ELR (cell line): ENCODE results near the gene DAB2.
A peak's percentile ranks its signal among the peaks of the same experiment; 100 is the strongest.

Experiments
- DNase-seq: peaks from one replicate; pipeline ENCODE4 v3.0.0-alpha.2; 2015; ENCODE audit warnings: low read depth

Gene DAB2

DNA sequence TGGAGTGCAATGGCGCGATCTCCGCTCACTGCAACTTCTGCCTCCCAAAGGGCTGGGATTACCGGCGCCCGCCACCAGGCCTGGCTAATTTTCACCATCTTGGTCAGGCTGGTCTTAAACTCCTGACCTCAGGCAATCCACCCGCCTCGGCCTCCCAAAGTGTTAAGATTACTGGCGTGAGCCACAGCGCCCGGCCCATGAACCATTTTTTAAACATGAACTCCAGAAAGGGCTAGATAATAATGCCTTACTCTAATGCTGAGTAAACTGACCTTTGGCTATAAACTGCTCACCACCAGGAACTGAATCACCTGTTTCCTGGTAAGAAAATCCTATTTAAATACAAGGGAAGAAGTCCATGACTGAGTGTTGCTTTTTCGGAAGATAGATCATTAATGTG is 23.2 kb upstream of the DAB2 start:
- DNase-seq, result peak; percentile 45

GRCh38 chr5:39447059-39447458 is 22.3 kb upstream of the DAB2 start:
- DNase-seq, result no peak

GRCh38 chr5:39446231-39446630 is 21.5 kb upstream of the DAB2 start:
- peak; percentile 49 for DNase-seq

- DNase-seq, result no peak
These were observed 19.1 kb upstream of the DAB2 start for GRCh38 chr5:39443911-39444310.

DNA sequence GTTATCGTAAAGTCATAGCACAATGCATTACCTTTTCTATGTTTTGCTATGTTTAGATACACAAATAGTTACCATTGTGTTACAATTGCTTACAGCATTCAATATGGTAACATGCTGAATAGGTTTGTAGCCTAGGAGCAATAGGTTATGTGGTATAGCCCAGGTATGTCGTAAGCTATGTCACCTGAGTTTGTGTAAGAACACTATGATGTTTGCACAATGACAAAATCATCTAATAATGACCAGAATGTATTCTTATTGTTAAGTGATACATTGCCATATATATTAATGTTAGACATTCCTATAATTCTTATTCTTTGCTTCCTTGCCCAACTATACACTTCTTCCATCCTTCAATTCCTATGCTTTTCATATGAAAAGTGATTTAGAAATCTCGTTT is 18.2 kb upstream of the DAB2 start:
- DNase-seq, result no peak

DNA sequence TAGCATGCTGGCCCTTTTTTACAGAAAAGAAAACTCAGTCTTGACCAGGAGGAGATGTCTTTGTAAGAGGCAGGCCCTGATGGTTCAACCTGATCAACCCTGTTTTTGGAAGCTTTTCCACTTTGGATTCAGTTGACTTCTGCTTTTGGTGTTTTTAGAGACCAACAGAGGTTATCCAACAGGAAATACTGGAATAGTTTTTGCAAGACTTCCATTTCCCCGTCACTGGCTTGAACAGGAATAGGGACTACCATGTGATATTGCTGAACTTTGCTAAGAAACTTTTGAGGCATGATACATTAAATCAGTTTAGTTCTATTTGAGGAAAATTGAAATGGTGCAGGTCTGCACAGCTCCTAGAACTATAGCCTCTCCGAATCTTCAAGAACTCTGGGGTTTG is 17.1 kb upstream of the DAB2 start:
- no peak for DNase-seq

DNA sequence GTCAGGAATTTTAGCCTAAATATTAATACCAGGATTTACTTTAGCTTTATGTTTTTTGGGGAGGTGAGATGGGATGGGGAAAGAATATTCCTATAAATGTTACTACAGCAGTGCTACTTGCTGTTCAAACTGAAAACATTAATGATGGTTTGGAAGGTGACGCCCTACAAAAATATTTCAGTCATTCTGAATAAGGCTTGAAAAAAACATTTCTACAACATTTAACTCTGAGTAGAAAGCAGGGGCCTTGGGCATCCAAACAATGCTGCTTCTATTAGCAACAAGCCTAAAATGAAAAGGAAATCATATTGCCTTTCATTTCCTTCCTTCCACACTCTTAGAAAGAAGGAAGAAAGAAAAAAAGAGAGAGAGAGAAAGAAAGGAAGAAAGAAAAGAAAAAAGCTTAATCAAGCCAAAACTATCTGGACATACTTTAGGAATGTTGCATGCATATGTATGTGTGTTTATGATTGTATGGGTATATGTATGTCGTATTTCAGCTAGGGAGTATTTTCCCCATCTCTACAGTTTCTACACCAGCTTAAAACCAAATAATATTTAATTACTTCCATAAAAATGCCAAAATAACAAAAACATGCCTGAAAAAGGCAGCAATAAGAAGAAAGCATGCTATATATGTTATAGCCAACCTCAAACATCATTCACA is 16.3 kb upstream of the DAB2 start:
- DNase-seq, result no peak

GRCh38 chr5:39440192-39440957 is 15.6 kb upstream of the DAB2 start:
- DNase-seq, result no peak

GRCh38 chr5:39439582-39440162 is 14.9 kb upstream of the DAB2 start:
- DNase-seq, result no peak

- no peak for DNase-seq
These were observed 12.7 kb upstream of the DAB2 start for GRCh38 chr5:39437467-39437866.

DNA sequence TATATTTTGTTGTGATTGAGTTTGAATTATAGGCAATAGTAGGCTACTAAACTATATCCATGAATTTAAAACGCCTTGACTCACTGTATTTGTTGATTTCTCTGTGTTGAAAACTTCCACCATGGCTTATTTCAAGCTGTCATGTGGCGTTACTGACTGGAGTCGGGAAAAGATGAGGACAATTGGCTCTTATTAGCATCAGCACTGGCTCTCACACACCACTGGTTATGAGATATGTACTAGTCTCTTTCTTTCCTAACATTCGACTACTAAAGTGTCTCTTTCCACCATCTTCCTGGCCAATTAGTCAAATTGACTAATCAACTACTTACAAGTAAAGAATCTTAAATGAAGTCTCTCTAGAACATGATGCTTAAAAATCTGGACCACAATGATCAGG is 9.1 kb upstream of the DAB2 start:
- no peak for DNase-seq

GRCh38 chr5:39432696-39433530 is 8.1 kb upstream of the DAB2 start:
- DNase-seq, result no peak

GRCh38 chr5:39430461-39430860 is 5.7 kb upstream of the DAB2 start:
- DNase-seq, result no peak

GRCh38 chr5:39428640-39429039 is 3.9 kb upstream of the DAB2 start:
- DNase-seq, result no peak

DNA sequence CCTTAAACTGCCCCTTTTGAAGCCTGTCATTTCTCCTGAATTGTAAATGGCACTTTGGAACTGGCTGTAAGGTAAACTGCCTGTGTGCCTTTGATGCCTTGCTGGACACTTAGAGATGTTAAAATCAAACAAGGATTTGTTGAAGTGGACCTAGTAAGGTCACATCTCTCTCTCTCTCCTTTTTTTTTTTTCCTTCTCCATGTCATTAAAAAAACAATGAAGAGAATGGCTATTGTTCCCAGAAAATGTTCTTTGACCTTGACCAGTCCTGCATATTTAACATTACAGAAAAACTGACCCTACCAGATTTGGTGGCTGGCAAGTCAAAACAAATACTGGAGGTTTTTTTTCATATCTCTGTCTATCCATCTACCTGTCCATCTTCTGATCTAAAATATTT is 2.9 kb upstream of the DAB2 start:
- DNase-seq, result no peak

DNA sequence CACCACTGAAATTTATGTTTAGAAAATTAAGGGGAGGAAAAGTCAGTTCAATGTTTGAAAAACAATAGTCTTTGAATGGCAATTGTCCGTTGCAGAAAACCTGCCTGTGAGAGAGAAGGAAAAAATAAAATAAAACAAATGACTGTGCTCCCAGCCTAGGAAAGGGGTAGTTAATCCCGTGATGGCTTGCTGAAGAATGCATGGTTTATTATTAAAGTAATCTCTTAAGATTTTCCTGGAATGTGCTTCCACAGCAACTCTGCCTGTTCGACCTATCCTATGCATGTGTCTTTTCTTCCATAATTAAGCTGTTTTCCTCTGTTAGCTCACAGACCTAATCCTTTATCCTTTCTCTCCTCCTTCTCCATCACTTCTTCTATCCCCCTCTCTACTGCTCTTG is 2.4 kb upstream of the DAB2 start:
- DNase-seq, result peak; percentile 48

DNA sequence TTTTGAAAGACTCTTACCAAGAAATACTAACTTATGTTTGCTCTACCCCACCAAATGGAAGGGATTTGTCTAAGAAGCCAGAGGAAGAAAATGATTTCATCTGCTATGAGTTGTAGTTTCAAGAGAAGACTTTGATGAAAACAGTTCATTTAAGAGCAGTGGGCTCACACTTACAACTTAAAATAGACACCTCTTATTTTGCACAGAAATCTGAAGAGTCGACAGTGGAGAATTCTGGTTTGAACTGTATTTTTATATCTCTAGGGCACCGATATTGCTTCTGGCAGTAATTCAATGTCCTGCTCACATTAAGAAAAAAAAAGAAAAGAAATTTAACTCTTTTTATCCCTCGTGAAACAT is 1.9 kb upstream of the DAB2 start:
- no peak for DNase-seq

- no peak for DNase-seq
These were observed 1.4 kb upstream of the DAB2 start for GRCh38 chr5:39426051-39426745.

DNA sequence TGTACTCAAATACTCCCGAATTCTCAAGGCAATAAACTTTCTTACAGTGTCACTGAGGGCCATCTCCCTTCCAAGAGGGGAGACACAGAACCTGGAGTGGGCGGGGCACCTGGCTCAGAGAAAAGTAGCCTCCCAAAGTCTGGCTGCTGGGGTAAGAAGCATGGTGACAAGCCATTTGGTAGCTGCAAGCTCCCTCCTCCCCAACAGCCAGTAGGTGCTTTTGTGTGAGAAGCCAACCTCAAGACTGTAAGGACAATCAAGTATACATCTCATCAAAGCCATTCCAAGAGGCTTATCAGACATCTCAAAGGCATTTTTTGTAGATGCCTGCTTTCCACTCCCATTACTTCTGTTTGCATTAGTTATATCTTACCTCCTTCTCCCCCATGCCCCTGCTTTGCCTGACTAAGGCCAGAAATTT is 1.4 kb downstream of the DAB2 start:
- peak; percentile 47 for DNase-seq

DNA sequence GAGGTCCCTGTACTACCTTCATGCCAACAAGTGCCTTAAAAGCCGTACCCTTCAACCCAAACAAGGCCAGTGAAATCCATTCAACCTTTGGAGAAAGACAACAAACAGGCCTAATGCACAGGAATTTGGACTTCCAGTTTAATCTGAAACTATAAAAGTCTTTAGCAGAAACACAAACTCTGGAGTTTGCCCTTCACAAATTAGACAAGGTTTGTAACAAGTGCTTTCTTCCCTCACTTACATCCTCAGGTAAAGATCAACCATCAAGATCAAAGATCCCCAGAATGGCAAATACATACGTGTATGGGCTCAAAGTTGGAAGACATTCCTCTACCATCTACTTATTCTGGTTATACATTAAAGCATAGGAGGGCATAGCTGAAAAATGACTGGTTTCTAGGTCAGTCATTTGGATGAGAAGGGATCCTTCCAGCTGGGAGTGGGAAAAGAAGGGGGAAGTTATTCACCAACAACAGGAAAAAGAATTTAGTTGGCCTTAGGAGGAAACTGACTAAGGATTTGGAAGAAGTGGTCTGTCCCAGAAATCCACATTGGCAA is 2.0 kb downstream of the DAB2 start:
- peak; percentile 36 for DNase-seq

- DNase-seq, result peak; percentile 20
These were observed 2.7 kb downstream of the DAB2 start for GRCh38 chr5:39422036-39422606.
